OCI-LY1 (cell line): ENCODE measurements around the gene DLX3.

Source experiments
- H2AFZ ChIP-seq: fragments of 200-600 bp; sonication (generic), shearing (Covaris generic); 2 replicates; pipeline ENCODE4 v1.6.0; 2014; ENCODE audit warnings: antibody characterized with exemption, mild to moderate bottlenecking, low read length
- H3F3A ChIP-seq: fragments of 200-600 bp; sonication (generic), shearing (Covaris generic); 2 replicates; pipeline ENCODE4 v1.6.0; 2014; ENCODE audit warnings: mild to moderate bottlenecking, antibody characterized with exemption, low read length, moderate library complexity; ENCODE audit not compliant: insufficient read depth
- H3K27ac ChIP-seq: fragments of 200-600 bp; sonication (generic); 2 replicates; pipeline ENCODE4 v1.5.1; 2014; ENCODE audit warnings: low read length, mixed run types, mild to moderate bottlenecking, low read depth; ENCODE audit not compliant: poor library complexity, severe bottlenecking
- H3K27me3 ChIP-seq: fragments of 200-600 bp; sonication (generic); 2 replicates; pipeline ENCODE4 v1.6.0; 2014; ENCODE audit warnings: antibody characterized with exemption, mild to moderate bottlenecking, low read length, moderate library complexity; ENCODE audit not compliant: insufficient read depth
- H3K36me3 ChIP-seq: fragments of 200-600 bp; sonication (generic); 2 replicates; pipeline ENCODE4 v1.6.1; 2014; ENCODE audit warnings: mild to moderate bottlenecking, antibody characterized with exemption, low read length, moderate library complexity, mixed read lengths; ENCODE audit not compliant: insufficient read depth
- H3K4me1 ChIP-seq: fragments of 200-600 bp; sonication (generic); 2 replicates; pipeline ENCODE4 v1.5.1; 2014; ENCODE audit warnings: mild to moderate bottlenecking, low read length, moderate library complexity; ENCODE audit not compliant: insufficient read depth, severe bottlenecking
- H3K4me2 ChIP-seq: fragments of 200-600 bp; sonication (generic), shearing (Covaris generic); 2 replicates; pipeline ENCODE4 v1.6.1; 2014; ENCODE audit warnings: low read length
- H3K4me3 ChIP-seq: fragments of 200-600 bp; sonication (generic); 2 replicates; pipeline ENCODE4 v1.5.1; 2014; ENCODE audit warnings: low read length, low read depth, mild to moderate bottlenecking, mixed read lengths; ENCODE audit not compliant: poor library complexity, severe bottlenecking
- H3K79me2 ChIP-seq: fragments of 200-600 bp; shearing (Covaris generic); 2 replicates; pipeline ENCODE4 v1.6.1; 2016; ENCODE audit warnings: mixed run types, low read length, mixed read lengths; ENCODE audit not compliant: insufficient read depth
- H3K9ac ChIP-seq: fragments of 200-600 bp; sonication (generic), shearing (Covaris generic); 2 replicates; pipeline ENCODE4 v1.6.1; 2014; ENCODE audit warnings: mild to moderate bottlenecking, low read length, mixed read lengths
- H3K9me2 ChIP-seq: fragments of 200-600 bp; sonication (generic), shearing (Covaris generic); 2 replicates; pipeline ENCODE4 v1.6.1; 2014; ENCODE audit warnings: low read depth, mild to moderate bottlenecking, low read length, mixed read lengths
- H3K9me3 ChIP-seq: fragments of 200-600 bp; shearing (Covaris generic); 2 replicates; pipeline ENCODE4 v1.6.1; 2014; ENCODE audit warnings: low read length, mixed read lengths
- H4K20me1 ChIP-seq: fragments of 200-600 bp; sonication (generic), shearing (Covaris generic); 2 replicates; pipeline ENCODE4 v1.6.0; 2016; ENCODE audit warnings: mild to moderate bottlenecking, low read length; ENCODE audit not compliant: insufficient read depth
- CTCF ChIP-seq: fragments of 200-600 bp; sonication (generic), shearing (Covaris generic); IDR thresholded peaks from 2 replicates; pipeline ENCODE4 v1.5.1; 2017; ENCODE audit warnings: mild to moderate bottlenecking, antibody characterized with exemption, low read length, moderate library complexity, mixed read lengths
- EZH2 ChIP-seq: fragments of 200-600 bp; sonication (generic), shearing (Covaris generic); IDR thresholded peaks from 2 replicates; pipeline ENCODE4 v1.8.0; 2017; ENCODE audit warnings: borderline replicate concordance, mixed run types, mild to moderate bottlenecking, antibody characterized with exemption, low read length, moderate library complexity, mixed read lengths

The DLX3 gene

GRCh38 chr17:49958723-49959122 is 36.3 kb downstream of the DLX3 start:
- no peak overlapping the region for H3K4me3 ChIP-seq
- no peaks in the 10 kb centered on the region for H3F3A ChIP-seq
- H3K9ac ChIP-seq: no peak overlapping the region
- TF ChIP-seq CTCF: no peak
- TF ChIP-seq EZH2: no peak
- H3K9me2 ChIP-seq: no peaks in the 10 kb centered on the region
- no peaks in the 10 kb centered on the region for H3K9me3 ChIP-seq
- no peaks in the 10 kb centered on the region for H4K20me1 ChIP-seq
- H3K36me3 ChIP-seq: no peaks in the 10 kb centered on the region
- H3K4me2 ChIP-seq: no peak overlapping the region
- no peaks in the 10 kb centered on the region for H3K27me3 ChIP-seq
- H3K79me2 ChIP-seq: no peaks in the 10 kb centered on the region
- H2AFZ ChIP-seq: no peak overlapping the region
- no peaks in the 10 kb centered on the region for H3K4me1 ChIP-seq
- no peak overlapping the region for H3K27ac ChIP-seq

- Histone ChIP-seq H3K36me3 (no peaks in the 10 kb centered on the region), H3K4me2 (no peak overlapping the region), H3K9ac (no peak overlapping the region), H2AFZ (no peak overlapping the region), H3K9me3 (no peaks in the 10 kb centered on the region), H4K20me1 (no peaks in the 10 kb centered on the region), H3K4me1 (no peaks in the 10 kb centered on the region), H3K9me2 (no peaks in the 10 kb centered on the region), H3K27me3 (no peaks in the 10 kb centered on the region), H3F3A (no peaks in the 10 kb centered on the region), H3K79me2 (no peaks in the 10 kb centered on the region), H3K4me3 (no peak overlapping the region), H3K27ac (no peak overlapping the region)
- TF ChIP-seq CTCF (no peak), EZH2 (no peak)
Measured at GRCh38 chr17:49957350-49957749, 37.7 kb downstream of the DLX3 start.

GRCh38 chr17:49956780-49957179 is 38.2 kb downstream of the DLX3 start:
- H3K9me2 ChIP-seq: no peaks in the 10 kb centered on the region
- TF ChIP-seq CTCF: no peak
- no peak for TF ChIP-seq EZH2
- no peaks in the 10 kb centered on the region for H3K27me3 ChIP-seq

More at GRCh38 chr17:49956780-49957179, 38.2 kb downstream of the DLX3 start:
- Histone ChIP-seq H3K9me3 (no peaks in the 10 kb centered on the region), H3K4me2 (no peak overlapping the region), H3K9ac (no peak overlapping the region), H3F3A (no peaks in the 10 kb centered on the region), H3K4me1 (no peaks in the 10 kb centered on the region), H4K20me1 (no peaks in the 10 kb centered on the region), H3K27ac (no peak overlapping the region), H2AFZ (no peak overlapping the region), H3K79me2 (no peaks in the 10 kb centered on the region), H3K36me3 (no peaks in the 10 kb centered on the region), H3K4me3 (no peak overlapping the region)
